HepG2 (cell line): Measurements from ENCODE around the gene JAZF1. TPM values are rescaled to one million over a fixed set of nuclear protein-coding genes. Genes with fewer than 3 reads are reported as not detected.

Experiments used
- ATAC-seq: fragments of 200-7000 bp; cut with Tn5 transposase; 3 replicates; pipeline ENCODE4 v1.9.1; 2020; ENCODE audit warnings: mild to moderate bottlenecking, moderate library complexity
- BruUV-seq: library from RNA; stranded (reverse); fragments of 400-500 nt; replicated peaks from 2 replicates; lab custom pipeline; 2021; lab: Mats Ljungman, UMichigan
- CTCF ChIA-PET: fragments of 300-600 bp; formaldehyde crosslinking; extraction: SDS; loops from one replicate; lab custom pipeline; 2021; ENCODE audit warnings: low total read pairs, inconsistent platforms, low intra/inter-chr PET ratio; lab: Yijun Ruan, JAX
- POLR2A ChIA-PET: fragments of 350-600 bp; sonication (Branson Sonifier 250); formaldehyde crosslinking; loops from one replicate; lab custom pipeline; 2020; ENCODE audit warnings: antibody characterized with exemption, inconsistent platforms; lab: Yijun Ruan, JAX
- DNase-seq: peaks from one replicate; pipeline ENCODE4 v3.0.0-alpha.2; 2015; ENCODE audit warnings: low spot score
- FAIRE-seq: peaks from 3 replicates; lab custom pipeline; 2011; peaks lifted over from hg19 to GRCh38; lab: Jason Lieb, UNC
- H2AFZ ChIP-seq: one replicate; pipeline ENCODE4 v1.6.1; 2011; ENCODE audit warnings: low read length, inconsistent platforms
- H3K27ac ChIP-seq: fragments of 300-600 bp; 3 replicates; pipeline ENCODE4 v1.8.0; 2011; ENCODE audit warnings: mixed run types, mild to moderate bottlenecking, mixed read lengths, low read length, inconsistent platforms; ENCODE audit not compliant: insufficient read depth; ENCODE audit errors: extremely low read length
- H3K27me3 ChIP-seq, 2 experiments: fragments of 200-600 bp in 1 of 2; 2 replicates in 1 of 2; 3 replicates in 1 of 2; pipeline versions ENCODE4 v1.6.0 to v1.8.0; 2011; ENCODE audit warnings: low read length in 2 of 2, mild to moderate bottlenecking in 2 of 2, moderate library complexity in 2 of 2, inconsistent platforms in 1 of 2; ENCODE audit not compliant: insufficient read depth in 2 of 2, control insufficient read depth in 1 of 2
- H3K36me3 ChIP-seq, 2 experiments: fragments of 200-600 bp in 1 of 2; replicated peaks in 1 of 2; 2 replicates in 1 of 2; 3 replicates in 1 of 2; pipeline versions ENCODE4 v1.5.1 to v1.8.0; 2011; ENCODE audit warnings: low read length in 2 of 2, inconsistent platforms in 1 of 2; ENCODE audit not compliant: insufficient read depth in 2 of 2, control insufficient read depth in 1 of 2
- H3K4me1 ChIP-seq: 2 replicates; pipeline ENCODE4 v1.5.1; 2012; ENCODE audit warnings: low read length, inconsistent platforms; ENCODE audit not compliant: insufficient read depth
- H3K4me2 ChIP-seq: 2 replicates; pipeline ENCODE4 v1.6.0; 2011; ENCODE audit warnings: low read depth, low read length, inconsistent platforms
- H3K4me3 ChIP-seq, 3 experiments: fragments of 200-600 bp in 1 of 3; sonication (generic), shearing (Covaris generic) in 1 of 3; replicated peaks in 1 of 3; 2 replicates each; pipeline ENCODE4 v1.5.1; 2011 to 2016; ENCODE audit warnings: low read length in 3 of 3, inconsistent platforms in 2 of 3, low read depth in 2 of 3, mild to moderate bottlenecking in 2 of 3, control low read depth in 1 of 3, mixed read lengths in 1 of 3; ENCODE audit not compliant: insufficient read depth in 1 of 3
- H3K79me2 ChIP-seq: one replicate; pipeline ENCODE4 v1.6.1; 2011; ENCODE audit warnings: low read length, inconsistent platforms; ENCODE audit not compliant: insufficient read depth
- H3K9ac ChIP-seq: 2 replicates; pipeline ENCODE4 v1.6.0; 2011; ENCODE audit warnings: mild to moderate bottlenecking, low read depth, low read length, inconsistent platforms; ENCODE audit not compliant: insufficient read depth
- H3K9me3 ChIP-seq: 2 replicates; pipeline ENCODE4 v1.5.1; 2012; ENCODE audit warnings: mild to moderate bottlenecking, low read length
- H4K20me1 ChIP-seq: 2 replicates; pipeline ENCODE4 v1.6.0; 2011; ENCODE audit warnings: inconsistent platforms, mild to moderate bottlenecking, low read length, moderate library complexity; ENCODE audit not compliant: insufficient read depth
- ATAD3A ChIP-seq: sonication (generic); formaldehyde crosslinking; IDR thresholded peaks from 2 replicates; pipeline ENCODE4 v1.4.0; 2020; ENCODE audit warnings: missing genetic modification reagents
- ATF5 ChIP-seq: sonication (generic); formaldehyde crosslinking; IDR thresholded peaks from 2 replicates; pipeline ENCODE4 v1.4.0; 2020; ENCODE audit warnings: mild to moderate bottlenecking, low read depth, missing genetic modification reagents
- CREB1 ChIP-seq, 2 experiments: fragments of 450-650 bp in 1 of 2; IDR thresholded peaks; 2 replicates each; pipeline ENCODE4 v1.6.1; 2016 to 2017; ENCODE audit warnings: control low read depth in 1 of 2, mild to moderate bottlenecking in 1 of 2, missing compliant biosample characterization in 1 of 2, missing genetic modification characterization in 1 of 2
- CTCF ChIP-seq: sonication (generic); formaldehyde crosslinking; IDR thresholded peaks from 2 replicates; pipeline ENCODE4 v1.5.0; 2020; ENCODE audit warnings: mild to moderate bottlenecking, missing genetic modification reagents, moderate library complexity
- HMG20B ChIP-seq: conservative IDR thresholded peaks from 2 replicates; pipeline ENCODE4 v1.6.1; 2016; ENCODE audit warnings: missing genetic modification reagents, missing compliant biosample characterization
- MED13 ChIP-seq: sonication (generic); formaldehyde crosslinking; IDR thresholded peaks from 2 replicates; pipeline ENCODE4 v1.5.0; 2020; ENCODE audit warnings: missing genetic modification reagents
- MLX ChIP-seq: IDR thresholded peaks from 2 replicates; pipeline ENCODE4 v1.6.1; 2016
- PPARG ChIP-seq: conservative IDR thresholded peaks from 2 replicates; pipeline ENCODE4 v1.6.1; 2016; ENCODE audit warnings: missing biosample characterization, missing genetic modification reagents
- SMARCC2 ChIP-seq: fragments of 450-650 bp; IDR thresholded peaks from 2 replicates; pipeline ENCODE4 v1.6.1; 2017; ENCODE audit warnings: antibody characterized with exemption, mild to moderate bottlenecking
- SMC3 ChIP-seq: IDR thresholded peaks from 2 replicates; pipeline ENCODE4 v1.6.1; 2011; ENCODE audit warnings: low read length, improper control_type of control experiment
- STAG1 ChIP-seq: sonication (generic); formaldehyde crosslinking; IDR thresholded peaks from 2 replicates; pipeline ENCODE4 v1.4.0; 2020; ENCODE audit warnings: missing genetic modification reagents
- TCF7L2 ChIP-seq: IDR thresholded peaks from 2 replicates; pipeline ENCODE4 v1.6.1; 2011; ENCODE audit warnings: mild to moderate bottlenecking, low read depth, low read length, moderate library complexity
- TOPORS ChIP-seq: sonication (generic); formaldehyde crosslinking; IDR thresholded peaks from 2 replicates; pipeline ENCODE4 v1.8.0; 2023; ENCODE audit warnings: mild to moderate bottlenecking, missing genetic modification reagents
- ZBTB2 ChIP-seq: sonication (generic); formaldehyde crosslinking; IDR thresholded peaks from 2 replicates; pipeline ENCODE4 v1.8.0; 2022; ENCODE audit warnings: low read depth, missing genetic modification reagents
- ZBTB3 ChIP-seq: sonication (generic); formaldehyde crosslinking; IDR thresholded peaks from 2 replicates; pipeline ENCODE4 v1.4.0; 2020; ENCODE audit warnings: low read depth, mild to moderate bottlenecking, moderate library complexity, missing genetic modification reagents, borderline replicate concordance
- ZFX ChIP-seq: sonication (generic); formaldehyde crosslinking; IDR thresholded peaks from 2 replicates; pipeline ENCODE4 v1.4.0; 2020; ENCODE audit warnings: mild to moderate bottlenecking, low read depth, missing genetic modification reagents, moderate library complexity
- ZNF451 ChIP-seq: sonication (generic); formaldehyde crosslinking; IDR thresholded peaks from 2 replicates; pipeline ENCODE4 v1.5.0; 2020; ENCODE audit warnings: mild to moderate bottlenecking, missing genetic modification reagents
- ZNF567 ChIP-seq: sonication (generic); formaldehyde crosslinking; IDR thresholded peaks from 2 replicates; pipeline ENCODE4 v1.8.1; 2023; ENCODE audit warnings: mild to moderate bottlenecking, missing genetic modification reagents, borderline replicate concordance
- WGBS: methylation state at CpG from one replicate; pipeline ENCODE4 v1.1.6; 2017; ENCODE audit warnings: low lambda C conversion rate; 5-methylcytosine and 5-hydroxymethylcytosine counted together
- in situ Hi-C: cut with HindIII; loops from 2 replicates; pipeline ENCODE4 v1.10.0; 2017; ENCODE audit warnings: low pct_unique_long_range_greater_than_20kb; ENCODE audit not compliant: extremely low pct_ligation_motif_present
- intact Hi-C: fragments of 100-400 bp; cut with micrococcal nuclease; formaldehyde crosslinking; loops from one replicate; pipeline ENCODE4 v1.10.0; 2022; ENCODE audit not compliant: unreplicated experiment
- polyA plus RNA-seq, 8 experiments: library from polyadenylated mRNA; depleted of rRNA in 3 of 8; stranded (reverse) in 7 of 8; unstranded in 1 of 8; fragments of >200 nt; fragmentation: Illumina TruSeq in 4 of 8; extraction: Trizol in 4 of 8; gene quantifications; 2 replicates each; pipeline versions ENCODE4 v1.2.1 to v1.2.3, GENCODE V29; 2011 to 2016; ENCODE audit warnings: low read depth in 4 of 8, missing spikeins in 1 of 8, mixed read lengths in 1 of 8; ENCODE audit not compliant: insufficient read depth in 1 of 8
- total RNA-seq, 5 experiments: library from RNA; depleted of rRNA; stranded (reverse); fragments of >200 nt; fragmentation: Illumina TruSeq; extraction: Trizol; gene quantifications; 2 replicates each; pipeline ENCODE4 v1.2.3, GENCODE V29; 2016; ENCODE audit warnings: low read depth in 1 of 5

Gene JAZF1
- total and polyA plus RNA-seq, 2 of the 13 experiments (the other 11 are each of a cell fraction or from before 2014, with no cell fraction given) = not detected

DNA sequence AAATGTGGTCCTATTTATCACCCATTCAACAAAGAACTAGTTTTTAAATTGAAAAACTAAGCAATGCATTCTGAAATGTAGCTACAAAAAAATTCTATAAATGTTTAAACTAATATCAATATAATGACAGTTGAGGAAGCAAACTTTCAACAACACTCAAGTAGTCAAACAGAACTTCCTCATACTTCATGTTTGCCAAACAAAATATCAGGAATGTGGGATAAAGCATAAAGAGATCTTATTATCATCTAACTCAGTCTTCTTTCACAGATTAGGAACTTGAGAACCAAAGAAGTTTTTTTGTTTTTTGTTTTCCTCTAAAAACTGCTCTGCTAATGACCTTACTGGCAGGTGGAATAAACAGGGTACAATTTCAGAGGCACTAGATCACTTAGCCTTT is 116.2 kb downstream of the JAZF1 start (continued):
- TF ChIP-seq CREB1 (IDR thresholded peaks at IDR 0.05) (no peak), CREB1 (CRISPR knock-in tag; IDR thresholded peaks at IDR 0.05) (no peak), HMG20B (no peak), ATF5 (CRISPR knock-in tag) (no peak), ATAD3A (no peak), TOPORS (CRISPR knock-in tag) (no peak), SMARCC2 (no peak), ZNF567 (CRISPR knock-in tag) (no peak), PPARG (CRISPR knock-in tag) (no peak), ZNF451 (no peak)

GRCh38 chr7:28062197-28062991 is 118.2 kb downstream of the JAZF1 start:
- H3K4me2 ChIP-seq = no peak overlapping the region
- no peak overlapping the region for H3K4me3 ChIP-seq
- intact Hi-C loops (loop anchor here (1.0 kb wide), 2 partner anchors 16 to 34 kb away; no protein-coding TSS in a partner anchor), in situ Hi-C loops (no loop called here)
- TF ChIP-seq MED13 (CRISPR knock-in tag) (no peak), TCF7L2 (no peak), ZBTB2 (no peak), MLX (no peak), ZFX (CRISPR knock-in tag) (0 out of 2 replicates have a peak, but pooled peaks have one; percentile 22), ZBTB3 (CRISPR knock-in tag) (no peak), SMC3 (peak; percentile 32; the same call in 1 of the 2 replicates), CTCF (CRISPR knock-in tag) (peak; percentile 79), STAG1 (CRISPR knock-in tag) (peak; percentile 48)
- no peak overlapping the region for H3K9ac ChIP-seq
- ChIA-PET CTCF (interaction anchor here (0.7 kb wide), 2 partner anchors 34 kb away, joined by 4 read pairs; no protein-coding TSS in a partner anchor), POLR2A (no interaction called here)
- no peaks in the 10 kb centered on the region for H3K4me1 ChIP-seq
- BruUV-seq = no TSS peak
- no peaks in the 10 kb centered on the region for H4K20me1 ChIP-seq
- ATAC-seq = peak; percentile 97
- H3K27me3 ChIP-seq = peaks cover 0 to 6% of the 10 kb centered on the region in 2 experiments; a peak in 2 of 5 replicates
- H3K9me3 ChIP-seq = no peaks in the 10 kb centered on the region
- H3K36me3 ChIP-seq = no peaks in the 10 kb centered on the region
- DNase-seq = peak; percentile 40
- H3K79me2 ChIP-seq = no peaks in the 10 kb centered on the region
- FAIRE-seq = peak; percentile 85
- no peak overlapping the region for H3K27ac ChIP-seq
- no peak overlapping the region for H2AFZ ChIP-seq
- 40% methylated on average over 7 of the region's 12 CpGs for whole genome bisulfite sequencing
